Lung (tissue), 12 donors: Measurements from ENCODE around the gene MMP19. TPM values are rescaled to one million over a fixed set of nuclear protein-coding genes. Genes with fewer than 3 reads are reported as not detected.

Experiments used
- ATAC-seq: fragments of 200-7000 bp; cut with Tn5 transposase; one replicate; pipeline ENCODE4 v1.9.1; 2020; ENCODE audit warnings: moderate number of reproducible peaks; ENCODE audit not compliant: insufficient read depth, low FRiP score
- DNase-seq, 3 donors: peaks; one replicate each; pipeline ENCODE4 v3.0.0-alpha.2; 2013 to 2017
- H3K27ac ChIP-seq, 2 donors: one replicate each; pipeline ENCODE4 v1.5.1; 2013; ENCODE audit warnings: mild to moderate bottlenecking in 2 of 2, moderate library complexity in 2 of 2, control low read depth in 1 of 2, inconsistent platforms in 1 of 2, low read depth in 1 of 2, low read length in 1 of 2
- H3K27me3 ChIP-seq, 3 donors: one replicate each; pipeline ENCODE4 v1.5.1; 2013; ENCODE audit warnings: low read length in 2 of 3; ENCODE audit not compliant: control insufficient read depth in 3 of 3, insufficient read depth in 3 of 3
- H3K36me3 ChIP-seq, 4 donors: one replicate each; pipeline ENCODE4 v1.5.1; 2013; ENCODE audit warnings: low read length in 4 of 4, mild to moderate bottlenecking in 1 of 4, moderate library complexity in 1 of 4; ENCODE audit not compliant: control insufficient read depth in 4 of 4, insufficient read depth in 4 of 4
- H3K4me1 ChIP-seq, 5 donors: one replicate each; pipeline ENCODE4 v1.5.1; 2013; ENCODE audit warnings: low read length in 5 of 5, mild to moderate bottlenecking in 2 of 5, moderate library complexity in 1 of 5; ENCODE audit not compliant: control insufficient read depth in 5 of 5, insufficient read depth in 5 of 5
- H3K4me3 ChIP-seq: one replicate; pipeline ENCODE4 v1.5.1; 2013; ENCODE audit warnings: mild to moderate bottlenecking, control low read depth, moderate library complexity
- H3K9ac ChIP-seq, 2 donors: one replicate each; pipeline ENCODE4 v1.5.1; 2013; ENCODE audit warnings: low read length in 2 of 2, control low read depth in 1 of 2; ENCODE audit not compliant: insufficient read depth in 1 of 2
- H3K9me3 ChIP-seq, 4 donors: one replicate each; pipeline ENCODE4 v1.5.1; 2013; ENCODE audit warnings: low read length in 3 of 4, mild to moderate bottlenecking in 1 of 4, moderate library complexity in 1 of 4; ENCODE audit not compliant: control insufficient read depth in 4 of 4, insufficient read depth in 3 of 4
- CTCF ChIP-seq: IDR thresholded peaks from 2 replicates; pipeline ENCODE4 v1.5.1; 2012; ENCODE audit warnings: mild to moderate bottlenecking; ENCODE audit errors: control extremely low read depth, extremely low read depth
- WGBS, 2 donors: extraction: QIAGEN DNeasy Blood & Tissue Kit; methylation state at CpG; one replicate each; pipeline ENCODE4 v1.1.7; 2013; 5-methylcytosine and 5-hydroxymethylcytosine counted together
- polyA plus RNA-seq, 2 donors: library from polyadenylated mRNA; stranded (reverse); fragments of 200-250 nt; gene quantifications; one replicate each; pipeline ENCODE4 v1.2.1, GENCODE V29; 2013
- total RNA-seq, 2 donors: library from RNA; depleted of rRNA in 1 of 2; stranded (reverse); fragments of >200 nt in 1 of 2; gene quantifications; one replicate each; pipeline ENCODE4 v1.2.1, GENCODE V29; 2014 to 2021
- donor health status: control.
- donor health status: control.
- donor health status: Bipolar disorder and iron deficiency.
- donor health status: healthy.
- donor health status: DM: yes; HTN: yes; CAD: no.

MMP19 gene
- total and polyA plus RNA-seq, 4 donors: 9.3 to 92.1 (median 31.7) TPM

DNA sequence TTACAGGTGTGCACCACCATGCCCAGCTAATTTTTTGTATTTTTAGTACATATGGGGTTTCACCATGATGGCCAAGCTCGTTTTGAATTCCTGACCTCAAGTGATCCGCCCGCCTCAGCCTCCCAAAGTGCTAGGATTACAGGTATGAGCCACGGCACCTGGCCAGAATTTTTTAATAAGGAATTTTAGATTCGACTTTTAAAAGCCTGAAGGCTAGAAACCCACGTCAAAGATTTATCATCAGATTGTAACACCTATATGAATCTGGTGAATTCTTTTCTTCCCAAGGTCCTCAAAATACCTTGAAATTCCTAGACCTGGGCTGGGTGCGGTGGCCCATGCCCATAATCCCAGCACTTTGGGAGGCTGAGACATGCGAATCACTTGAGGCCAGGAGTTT lies 18.7 kb upstream of the MMP19 start:
- TF ChIP-seq CTCF: no peak

GRCh38 chr12:55852740-55853139 lies 10.0 kb upstream of the MMP19 start:
- peaks cover 0 to 4% (median 1%) of the 10 kb centered on the region in 5 donors for H3K4me1 ChIP-seq
- no peaks in the 10 kb centered on the region for H3K36me3 ChIP-seq
- ATAC-seq: no peak
- no peak for TF ChIP-seq CTCF
- WGBS, 2 donors: 40 to 66% methylated on average over 1 of the region's 1 CpG
- no peak overlapping the region for H3K27ac ChIP-seq
- no peak overlapping the region for H3K9ac ChIP-seq
- no peaks in the 10 kb centered on the region for H3K27me3 ChIP-seq
- H3K4me3 ChIP-seq: no peak overlapping the region
- H3K9me3 ChIP-seq: no peaks in the 10 kb centered on the region
- no peak for DNase-seq

More for the DNA sequence above, 18.7 kb upstream of the MMP19 start:
- ATAC-seq: no peak
- peaks cover 0 to 3% (median 1%) of the 10 kb centered on the region in 4 donors for H3K9me3 ChIP-seq
- no peaks in the 10 kb centered on the region for H3K36me3 ChIP-seq
- no peak overlapping the region for H3K9ac ChIP-seq
- WGBS, 2 donors: 89 to 90% methylated on average over 8 of the region's 8 CpGs
- H3K27ac ChIP-seq: no peak overlapping the region
- H3K27me3 ChIP-seq: no peaks in the 10 kb centered on the region
- no peaks in the 10 kb centered on the region for H3K4me1 ChIP-seq
- DNase-seq: no peak
- no peak overlapping the region for H3K4me3 ChIP-seq

DNA sequence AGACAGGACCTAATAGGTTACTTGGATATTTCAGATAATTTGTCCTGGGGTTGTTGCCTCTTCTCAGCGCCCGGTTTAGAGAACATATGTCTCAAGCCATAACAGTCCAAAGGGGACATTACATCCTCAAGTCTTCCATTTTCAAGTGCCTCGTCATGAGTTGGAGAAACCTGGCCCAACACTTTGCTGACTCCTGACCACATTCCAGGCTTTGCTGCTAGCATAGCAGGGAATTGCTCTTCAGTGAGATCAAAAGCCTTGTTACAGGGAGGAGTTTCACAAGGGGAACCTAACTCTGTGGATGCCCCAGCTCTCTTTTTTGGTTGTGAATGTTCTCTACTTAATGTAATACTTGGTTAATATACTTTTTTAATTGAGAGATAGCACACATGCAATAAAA lies 8.2 kb upstream of the MMP19 start:
- DNase-seq: peak; percentile 35 to 62 (median 41)
- ATAC-seq: no peak
- H3K9ac ChIP-seq: no peak overlapping the region
- no peak overlapping the region for H3K4me3 ChIP-seq
- H3K4me1 ChIP-seq: peaks cover 0 to 4% (median 4%) of the 10 kb centered on the region in 5 donors
- 70 to 80% methylated on average over 3 of the region's 3 CpGs for WGBS, 2 donors
- TF ChIP-seq CTCF: no peak
- no peaks in the 10 kb centered on the region for H3K27me3 ChIP-seq
- no peaks in the 10 kb centered on the region for H3K9me3 ChIP-seq
- H3K27ac ChIP-seq: no peak overlapping the region
- no peaks in the 10 kb centered on the region for H3K36me3 ChIP-seq

DNA sequence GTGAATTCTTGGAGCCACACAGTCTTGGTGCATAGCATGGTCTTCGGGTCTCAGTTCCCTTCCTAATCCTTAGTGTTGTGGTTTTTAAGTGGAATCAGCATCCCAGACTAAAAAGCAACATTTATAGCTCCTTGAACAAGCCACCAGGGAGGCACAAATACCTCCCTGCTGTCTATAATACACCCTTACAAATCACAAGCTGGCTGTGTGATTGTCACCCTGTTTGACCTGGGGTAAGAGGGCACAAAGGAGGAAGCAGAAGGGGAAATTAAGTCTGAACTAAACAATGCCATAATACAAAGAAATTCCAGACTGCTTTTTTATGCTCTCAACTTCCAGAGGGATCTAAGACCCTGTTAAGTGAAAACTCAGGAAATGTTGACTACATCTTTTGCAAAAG lies 7.7 kb upstream of the MMP19 start:
- ATAC-seq (no peak), DNase-seq (no peak)
- no peak overlapping the region for H3K4me3 ChIP-seq
- H3K4me1 ChIP-seq: peaks cover 0 to 4% (median 4%) of the 10 kb centered on the region in 5 donors
- H3K9ac ChIP-seq: no peak overlapping the region
- no peaks in the 10 kb centered on the region for H3K9me3 ChIP-seq
- no peak for TF ChIP-seq CTCF
- H3K27me3 ChIP-seq: no peaks in the 10 kb centered on the region
- H3K27ac ChIP-seq: no peak overlapping the region
- H3K36me3 ChIP-seq: no peaks in the 10 kb centered on the region
- WGBS, 2 donors: 48 to 57% methylated on average over 1 of the region's 1 CpG
